ENCODE data around the gene FAM20A. TPM values are rescaled to one million over a fixed set of nuclear protein-coding genes. Genes with fewer than 3 reads are reported as not detected.

FAM20A gene
- total and polyA plus RNA-seq, 2 of the 8 experiments (the other 6 are each of a cell fraction or from before 2014, with no cell fraction given), result 3.6 to 11.9 TPM

DNA sequence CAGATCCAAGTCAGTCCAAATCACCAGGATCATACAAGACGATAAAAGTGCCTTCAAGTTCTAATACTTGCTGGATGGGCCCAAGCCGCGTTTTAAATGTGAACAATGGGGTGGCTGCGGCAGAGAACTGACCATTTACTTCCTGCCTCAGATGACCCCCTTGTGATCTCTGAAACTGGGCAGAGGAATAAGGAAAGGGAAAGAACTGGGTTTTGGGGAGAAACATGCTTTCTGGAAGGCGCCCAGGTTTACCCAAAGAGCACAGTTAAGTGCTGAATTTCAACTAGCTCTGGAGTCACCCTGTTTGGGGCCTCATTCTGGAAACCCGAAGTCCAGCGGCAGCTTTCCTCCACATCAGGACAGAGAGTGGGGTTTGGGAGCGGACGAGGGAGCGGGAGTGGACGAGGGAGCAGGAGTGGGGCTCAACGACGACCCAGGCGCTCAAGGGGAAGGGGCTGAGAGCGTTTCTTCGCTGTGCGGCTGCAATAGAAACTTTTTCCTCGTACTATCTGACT, 1.6 kb downstream of the FAM20A start:
- Histone ChIP-seq H3K4ac (replicated peaks; ENCODE audit: insufficient read length, low read depth, low read length) (peak overlapping the region; percentile 6), H2BK20ac (ENCODE audit: low read length) (0 out of 2 replicates have a peak overlapping the region, but pooled peaks have one; percentile 21), H3K79me2 (ENCODE audit: control insufficient read depth in 1 of 2, insufficient read depth in 2 of 2, low read length in 2 of 2) (peaks cover 0 to 5% of the 10 kb centered on the region in 2 experiments; a peak in 2 of 4 replicates), H4K5ac (ENCODE audit: insufficient read length, low read depth, low read length) (peak overlapping the region; percentile 17), H2BK12ac (ENCODE audit: low read depth, low read length) (peak overlapping the region; percentile 62; the same call in 1 of the 2 replicates), H3K27ac (ENCODE audit: low read depth, low read length) (no peak overlapping the region), H3K36me3 (ENCODE audit: control insufficient read depth in 2 of 4, insufficient read depth in 4 of 4, low read length in 3 of 4) (peaks cover 0 to 8% (median 0%) of the 10 kb centered on the region in 4 experiments; a peak in 2 of 8 replicates), H3K56ac (replicated peaks; ENCODE audit: insufficient read length, low read depth, low read length) (no peak overlapping the region), H3K18ac (ENCODE audit: extremely low read depth, low read length) (peak overlapping the region; percentile 96), H3K9ac (replicated peaks in 1 of 4; ENCODE audit: extremely low read depth in 1 of 4, low read depth in 3 of 4, low read length in 3 of 4) (peak overlapping the region; percentile 59 to 93 (median 66)), H2AK5ac (ENCODE audit: low read depth, low read length) (no peak overlapping the region), H3K4me3 (ENCODE audit: extremely low read depth in 1 of 4, insufficient read depth in 2 of 4, low read depth in 3 of 4, low read length in 4 of 4) (peak overlapping the region; percentile 56 to 91 (median 78)), H3K23ac (ENCODE audit: insufficient read length) (no peak overlapping the region), H2BK120ac (replicated peaks; ENCODE audit: low read depth, low read length) (no peak overlapping the region), H3K14ac (ENCODE audit: insufficient read length) (no peak overlapping the region), H4K8ac (ENCODE audit: extremely low read depth, insufficient read depth, low read length) (peak overlapping the region; percentile 95; the same call in 1 of the 2 replicates), H3K79me1 (ENCODE audit: low read depth, low read length) (no peaks in the 10 kb centered on the region; the same call in 1 of the 2 replicates), H4K20me1 (replicated peaks in 1 of 2; ENCODE audit: control insufficient read depth in 1 of 2, insufficient read depth in 2 of 2, low read length in 2 of 2) (no peaks in the 10 kb centered on the region), H3K27me3 (replicated peaks in 1 of 4; ENCODE audit: control insufficient read depth in 3 of 4, extremely low read depth in 1 of 4, insufficient read depth in 3 of 4, low read length in 3 of 4) (peaks cover 0 to 25% (median 16%) of the 10 kb centered on the region in 4 experiments; a peak in 6 of 7 replicates), H3K4me1 (replicated peaks in 1 of 4; ENCODE audit: control insufficient read depth in 3 of 4, insufficient read depth in 4 of 4, low read length in 3 of 4) (peaks cover 0 to 15% (median 6%) of the 10 kb centered on the region in 4 experiments; a peak in 5 of 7 replicates), H2AFZ (ENCODE audit: low read length) (no peak overlapping the region), H3K4me2 (ENCODE audit: insufficient read depth in 1 of 2, low read depth in 2 of 2, low read length in 2 of 2) (peak overlapping the region; percentile 74 to 97), H2BK5ac (ENCODE audit: low read depth, low read length) (no peak overlapping the region), H2BK15ac (ENCODE audit: low read length) (peak overlapping the region; percentile 53; the same call in 1 of the 2 replicates), H3K9me3 (ENCODE audit: insufficient read depth in 2 of 2, low read depth in 1 of 2, low read length in 1 of 2) (no peaks in the 10 kb centered on the region), H3K23me2 (ENCODE audit: low read depth, low read length) (peaks cover 12% of the 10 kb centered on the region), H4K91ac (replicated peaks; ENCODE audit: insufficient read length, low read length) (peak overlapping the region; percentile 22)
- WGBS, 2 experiments (ENCODE audit: extremely low coverage in 1 of 2, insufficient coverage in 1 of 2, insufficient read length in 1 of 2, insufficient replicate concordance in 2 of 2, low coverage in 1 of 2, low lambda C conversion rate in 2 of 2, missing lambda C conversion rate in 1 of 2), result 14% methylated on average over 18 of the region's 18 CpGs; no CpG with 5 or more reads in 1 of the 2 experiments
- ChIA-PET POLR2A (ENCODE audit: partially characterized antibody) (interaction anchor here (1.3 to 1.4 kb wide), 2 partner anchors 9 to 87 kb away, joined by 5 read pairs; partner anchors contain the start of gene PRKAR1A), CTCF (ENCODE audit: partially characterized antibody) (interaction anchor here (0.6 to 2.6 kb wide), 12 partner anchors 11 to 132 kb away, joined by 3 to 12 read pairs (median 4); no protein-coding TSS in a partner anchor)
- FAIRE-seq (no peak), DNase-seq (ENCODE audit: low read depth in 1 of 2, low spot score in 2 of 2) (no peak)
- no peak for TF ChIP-seq ATF3 (IDR thresholded peaks at IDR 0.05; ENCODE audit: insufficient read depth, low read depth, low read length)
- no peak for TF ChIP-seq RBBP5 (IDR thresholded peaks at IDR 0.05; ENCODE audit: borderline replicate concordance, low read depth, low read length)
- TF ChIP-seq CHD1 (IDR thresholded peaks at IDR 0.05; ENCODE audit: low read depth, low read length), result no peak
- no peak for TF ChIP-seq TAF7 (optimal IDR thresholded peaks at IDR 0.05; ENCODE audit: borderline replicate concordance, low read depth, low read length)
- no peak for TF ChIP-seq NANOG (IDR thresholded peaks at IDR 0.05; ENCODE audit: insufficient read depth, low read depth, low read length, poor library complexity, severe bottlenecking)
- TF ChIP-seq ZNF274 (IDR thresholded peaks at IDR 0.05; ENCODE audit: borderline replicate concordance, extremely low read depth, low read length), result no peak
- TF ChIP-seq TEAD4 (IDR thresholded peaks at IDR 0.05; ENCODE audit: low read depth, low read length), result no peak
- TF ChIP-seq CHD2 (IDR thresholded peaks at IDR 0.05; ENCODE audit: low read length), result no peak
- TF ChIP-seq CTBP2 (IDR thresholded peaks at IDR 0.05; ENCODE audit: borderline replicate concordance, insufficient read depth, insufficient read length, low read length), result no peak
- TF ChIP-seq POLR2A (IDR thresholded peaks at IDR 0.05; ENCODE audit: control extremely low read depth in 1 of 2, low read depth in 2 of 2, low read length in 2 of 2), result no peak
- no peak for TF ChIP-seq SIRT6 (IDR thresholded peaks at IDR 0.05; ENCODE audit: low read length)
